Measurements from ENCODE around the gene ACTMAP. TPM values are rescaled to one million over a fixed set of nuclear protein-coding genes. Genes with fewer than 3 reads are reported as not detected.

Gene ACTMAP
- total RNA-seq, 1 experiment from 2014 or later, result 5.5 TPM

DNA sequence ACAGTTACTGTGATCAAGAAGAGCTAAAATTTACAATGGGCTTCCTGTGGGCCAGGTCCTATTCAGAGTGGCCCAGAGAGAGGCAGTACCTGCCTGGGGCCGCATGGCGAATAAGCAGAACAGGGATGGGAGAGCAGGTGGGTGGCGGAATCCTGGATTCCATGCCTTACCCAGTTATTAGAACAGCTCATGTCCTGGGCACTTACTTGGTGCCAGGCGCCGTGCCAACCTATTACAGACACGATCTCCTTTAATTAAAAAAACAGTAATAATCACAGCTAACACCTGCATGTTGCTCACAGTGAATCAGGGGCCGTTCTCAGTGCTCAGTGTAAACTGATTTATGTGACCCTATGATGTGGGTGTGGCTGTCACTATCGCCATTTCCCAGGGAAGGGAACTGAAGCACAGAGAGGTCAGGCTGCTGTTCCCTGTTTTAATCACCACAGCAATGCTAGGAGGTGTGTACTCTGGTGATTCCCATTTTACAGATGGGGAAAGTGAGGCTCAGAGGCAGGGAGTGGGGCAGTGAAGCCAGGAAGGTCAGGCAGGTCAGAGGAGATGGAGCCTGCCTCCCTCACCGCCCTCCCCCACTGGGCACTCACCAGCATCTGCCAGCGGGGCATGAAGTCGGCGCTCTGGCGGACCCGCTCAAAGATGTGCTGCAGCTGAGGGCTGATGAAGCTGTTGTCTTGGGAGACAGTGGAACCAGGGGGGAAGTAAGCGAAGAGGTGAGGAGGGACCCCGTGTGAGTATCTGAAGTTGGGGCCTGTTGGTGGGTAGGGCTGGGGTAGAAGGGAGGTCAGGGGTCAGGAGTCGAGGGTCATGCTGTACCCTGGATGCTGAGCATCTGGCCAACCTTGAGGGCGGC, 45.6 kb downstream of the ACTMAP start:
- Histone ChIP-seq H3K4me1 (ENCODE audit: control insufficient read depth, insufficient read depth, low read length) (no peaks in the 10 kb centered on the region), H3K27me3 (ENCODE audit: control insufficient read depth, insufficient read depth, low read length) (no peaks in the 10 kb centered on the region), H3K9me3 (ENCODE audit: control insufficient read depth, insufficient read depth, low read depth, low read length) (no peaks in the 10 kb centered on the region), H3K36me3 (ENCODE audit: control insufficient read depth, insufficient read depth, low read length) (no peaks in the 10 kb centered on the region), H3K4me3 (ENCODE audit: low read depth in 2 of 2, low read length in 2 of 2) (no peak overlapping the region), H3K27ac (ENCODE audit: low read length) (no peak overlapping the region)
- no peak for ATAC-seq
- in situ Hi-C loops (cut with HindIII; ENCODE audit: low pct_unique_long_range_greater_than_20kb, low sequenced_read_pairs), result no loop called here
- BruUV-seq (replicated peaks), result no TSS peak
- intact Hi-C loops (cut with micrococcal nuclease; ENCODE audit: unreplicated experiment), result no loop called here
- TF ChIP-seq POLR2AphosphoS5 (IDR thresholded peaks at IDR 0.05; ENCODE audit: low read depth, low read length) (no peak), TCF7L2 (IDR thresholded peaks at IDR 0.05; ENCODE audit: low read depth, low read length) (no peak), SIN3A (IDR thresholded peaks at IDR 0.05; ENCODE audit: borderline replicate concordance, insufficient read depth, low read depth, low read length) (no peak)
- TF ChIP-seq, protein P1, sequence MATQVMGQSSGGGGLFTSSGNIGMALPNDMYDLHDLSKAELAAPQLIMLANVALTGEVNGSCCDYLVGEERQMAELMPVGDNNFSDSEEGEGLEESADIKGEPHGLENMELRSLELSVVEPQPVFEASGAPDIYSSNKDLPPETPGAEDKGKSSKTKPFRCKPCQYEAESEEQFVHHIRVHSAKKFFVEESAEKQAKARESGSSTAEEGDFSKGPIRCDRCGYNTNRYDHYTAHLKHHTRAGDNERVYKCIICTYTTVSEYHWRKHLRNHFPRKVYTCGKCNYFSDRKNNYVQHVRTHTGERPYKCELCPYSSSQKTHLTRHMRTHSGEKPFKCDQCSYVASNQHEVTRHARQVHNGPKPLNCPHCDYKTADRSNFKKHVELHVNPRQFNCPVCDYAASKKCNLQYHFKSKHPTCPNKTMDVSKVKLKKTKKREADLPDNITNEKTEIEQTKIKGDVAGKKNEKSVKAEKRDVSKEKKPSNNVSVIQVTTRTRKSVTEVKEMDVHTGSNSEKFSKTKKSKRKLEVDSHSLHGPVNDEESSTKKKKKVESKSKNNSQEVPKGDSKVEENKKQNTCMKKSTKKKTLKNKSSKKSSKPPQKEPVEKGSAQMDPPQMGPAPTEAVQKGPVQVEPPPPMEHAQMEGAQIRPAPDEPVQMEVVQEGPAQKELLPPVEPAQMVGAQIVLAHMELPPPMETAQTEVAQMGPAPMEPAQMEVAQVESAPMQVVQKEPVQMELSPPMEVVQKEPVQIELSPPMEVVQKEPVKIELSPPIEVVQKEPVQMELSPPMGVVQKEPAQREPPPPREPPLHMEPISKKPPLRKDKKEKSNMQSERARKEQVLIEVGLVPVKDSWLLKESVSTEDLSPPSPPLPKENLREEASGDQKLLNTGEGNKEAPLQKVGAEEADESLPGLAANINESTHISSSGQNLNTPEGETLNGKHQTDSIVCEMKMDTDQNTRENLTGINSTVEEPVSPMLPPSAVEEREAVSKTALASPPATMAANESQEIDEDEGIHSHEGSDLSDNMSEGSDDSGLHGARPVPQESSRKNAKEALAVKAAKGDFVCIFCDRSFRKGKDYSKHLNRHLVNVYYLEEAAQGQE (IDR thresholded peaks at IDR 0.05; ENCODE audit: insufficient read depth in 1 of 2, low read depth in 2 of 2, low read length in 1 of 2), result no peak
- TF ChIP-seq, protein P2, sequence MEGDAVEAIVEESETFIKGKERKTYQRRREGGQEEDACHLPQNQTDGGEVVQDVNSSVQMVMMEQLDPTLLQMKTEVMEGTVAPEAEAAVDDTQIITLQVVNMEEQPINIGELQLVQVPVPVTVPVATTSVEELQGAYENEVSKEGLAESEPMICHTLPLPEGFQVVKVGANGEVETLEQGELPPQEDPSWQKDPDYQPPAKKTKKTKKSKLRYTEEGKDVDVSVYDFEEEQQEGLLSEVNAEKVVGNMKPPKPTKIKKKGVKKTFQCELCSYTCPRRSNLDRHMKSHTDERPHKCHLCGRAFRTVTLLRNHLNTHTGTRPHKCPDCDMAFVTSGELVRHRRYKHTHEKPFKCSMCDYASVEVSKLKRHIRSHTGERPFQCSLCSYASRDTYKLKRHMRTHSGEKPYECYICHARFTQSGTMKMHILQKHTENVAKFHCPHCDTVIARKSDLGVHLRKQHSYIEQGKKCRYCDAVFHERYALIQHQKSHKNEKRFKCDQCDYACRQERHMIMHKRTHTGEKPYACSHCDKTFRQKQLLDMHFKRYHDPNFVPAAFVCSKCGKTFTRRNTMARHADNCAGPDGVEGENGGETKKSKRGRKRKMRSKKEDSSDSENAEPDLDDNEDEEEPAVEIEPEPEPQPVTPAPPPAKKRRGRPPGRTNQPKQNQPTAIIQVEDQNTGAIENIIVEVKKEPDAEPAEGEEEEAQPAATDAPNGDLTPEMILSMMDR (IDR thresholded peaks at IDR 0.05), result no peak
- CTCF ChIA-PET, result no interaction called here
- POLR2A ChIA-PET, result no interaction called here
- DNase-seq (ENCODE audit: low read depth, low spot score), result no peak

DNA sequence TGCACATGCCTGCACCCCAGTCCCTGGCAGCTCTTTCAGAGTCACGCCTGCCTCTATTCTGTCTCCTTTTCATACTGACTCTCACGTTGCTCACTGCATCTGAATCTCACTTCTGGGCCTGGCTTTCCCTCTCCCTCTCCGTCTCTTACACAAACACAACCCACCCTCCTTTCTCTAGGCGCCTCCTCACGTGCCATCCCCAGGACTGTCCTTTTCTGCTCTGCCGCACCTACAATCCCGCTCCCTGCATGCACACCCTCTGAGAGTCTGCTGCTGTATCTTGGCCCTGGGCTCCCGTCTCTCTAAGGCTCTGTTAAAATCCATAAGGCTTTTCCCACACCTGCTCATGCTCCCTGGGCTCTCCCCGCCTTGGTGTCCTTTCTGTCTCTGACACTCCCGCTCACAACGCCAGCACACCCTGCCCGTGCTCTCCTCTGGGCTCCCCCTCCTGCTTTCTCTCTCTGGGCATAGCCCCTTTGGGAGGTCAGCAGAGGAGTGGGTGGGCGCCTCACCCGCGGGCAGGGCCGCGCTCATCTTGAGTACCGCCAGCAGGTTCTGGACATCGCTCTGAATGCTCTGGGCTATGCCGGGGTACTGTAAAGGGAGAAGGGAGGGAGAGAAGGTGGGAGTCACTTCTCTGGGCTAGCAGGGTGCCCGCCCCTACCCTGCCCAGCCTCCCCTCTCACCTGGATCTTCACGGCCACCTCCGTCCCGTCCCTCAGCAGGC, 47.1 kb downstream of the ACTMAP start:
- no peaks in the 10 kb centered on the region for H3K4me1 ChIP-seq (ENCODE audit: control insufficient read depth, insufficient read depth, low read length)
- TF ChIP-seq, protein P2 (IDR thresholded peaks at IDR 0.05), result no peak
- ChIA-PET CTCF (interaction anchor here (0.6 kb wide), 1 partner anchor 75 kb away, joined by 3 read pairs; the partner anchor contains the start of gene RAB4B), POLR2A (no interaction called here)
- no peak for ATAC-seq
- H3K9me3 ChIP-seq (ENCODE audit: control insufficient read depth, insufficient read depth, low read depth, low read length), result no peaks in the 10 kb centered on the region
- in situ Hi-C loops (cut with HindIII; ENCODE audit: low pct_unique_long_range_greater_than_20kb, low sequenced_read_pairs) (no loop called here), intact Hi-C loops (cut with micrococcal nuclease; ENCODE audit: unreplicated experiment) (no loop called here)
- H3K27ac ChIP-seq (ENCODE audit: low read length), result no peak overlapping the region
- H3K4me3 ChIP-seq (ENCODE audit: low read depth in 2 of 2, low read length in 2 of 2), result no peak overlapping the region
- H3K27me3 ChIP-seq (ENCODE audit: control insufficient read depth, insufficient read depth, low read length), result no peaks in the 10 kb centered on the region
- DNase-seq (ENCODE audit: low read depth, low spot score), result no peak
- no TSS peak for BruUV-seq (replicated peaks)
- H3K36me3 ChIP-seq (ENCODE audit: control insufficient read depth, insufficient read depth, low read length), result no peaks in the 10 kb centered on the region
